HFFc6 (cell line): ENCODE results near the gene CXXC1. TPM values are rescaled to one million over a fixed set of nuclear protein-coding genes. Genes with fewer than 3 reads are reported as not detected.
"Not testable (repeated sequence)": the region's sequence is repeated elsewhere in the genome, so short reads cannot be mapped to it uniquely, and the experiment has no call there.

Source experiments
- DNase-seq: peaks from one replicate; pipeline ENCODE4 v3.0.0-alpha.2; 2018
- H3K27ac Mint-ChIP-seq: 2 replicates; pipeline ENCODE4 v1.8.0; 2020; ENCODE audit warnings: mild to moderate bottlenecking, mixed read lengths
- H3K27me3 Mint-ChIP-seq: 2 replicates; pipeline ENCODE4 v1.8.0; 2021; ENCODE audit warnings: mild to moderate bottlenecking, moderate library complexity, mixed read lengths; ENCODE audit not compliant: insufficient read depth
- H3K36me3 Mint-ChIP-seq: 2 replicates; pipeline ENCODE4 v1.8.0; 2021; ENCODE audit warnings: low read depth, mixed read lengths
- H3K4me1 Mint-ChIP-seq: 2 replicates; pipeline ENCODE4 v1.8.0; 2020; ENCODE audit warnings: low read depth, mixed read lengths
- H3K4me3 Mint-ChIP-seq: 2 replicates; pipeline ENCODE4 v1.8.0; 2020; ENCODE audit warnings: mild to moderate bottlenecking, moderate library complexity, mixed read lengths
- H3K9me3 Mint-ChIP-seq: 2 replicates; pipeline ENCODE4 v1.8.0; 2020; ENCODE audit warnings: mild to moderate bottlenecking, mixed read lengths
- CTCF ChIP-seq: fragments of 200-600 bp; sonication (generic); IDR thresholded peaks from 2 replicates; pipeline ENCODE4 v1.5.0; 2021; ENCODE audit warnings: antibody characterized with exemption, mild to moderate bottlenecking
- total RNA-seq, 6 experiments: library from RNA; stranded (reverse); fragmentation: NEBNext Ultra II Directional; extraction: Animal tissue kit (Norgen Biotek cat#: 25700); gene quantifications; 2 replicates in 1 of 6; 3 replicates in 5 of 6; pipeline ENCODE4 v1.2.3, GENCODE V29; 2021

CXXC1 gene
- total RNA-seq, 6 experiments from 2014 or later, result 37.4 to 53.1 (median 44.4) TPM

GRCh38 chr18:50266248-50266704 lies 21.2 kb downstream of the CXXC1 start, which contains the start of gene CFAP53:
Gene CFAP53 (minus strand): TSS chr18:50266495. CDS start chr18:50266404, 91 bp downstream.
- 0 out of 2 replicates have a peak, but pooled peaks cover 3% of the 10 kb centered on the region for H3K9me3 Mint-ChIP-seq
- peaks cover 2% of the 10 kb centered on the region; the same call in 1 of the 2 replicates for H3K27me3 Mint-ChIP-seq
- peak; percentile 74 for DNase-seq
- H3K36me3 Mint-ChIP-seq, result peaks cover 36% of the 10 kb centered on the region
- TF ChIP-seq CTCF, result no peak
- H3K4me3 Mint-ChIP-seq, result peak within 1 kb of the TSS; percentile 83
- H3K4me1 Mint-ChIP-seq, result peaks cover 18% of the 10 kb centered on the region
- peak within 1 kb of the TSS; percentile 23 for H3K27ac Mint-ChIP-seq

- H3K4me1 Mint-ChIP-seq, result peaks cover 18% of the 10 kb centered on the region
- H3K36me3 Mint-ChIP-seq, result peaks cover 12% of the 10 kb centered on the region
- no peak overlapping the region for H3K27ac Mint-ChIP-seq
- no peaks in the 10 kb centered on the region for H3K9me3 Mint-ChIP-seq
- no peak for DNase-seq
- H3K4me3 Mint-ChIP-seq, result no peak overlapping the region
- no peak for TF ChIP-seq CTCF
- H3K27me3 Mint-ChIP-seq, result peaks cover 2% of the 10 kb centered on the region
These were observed 24.5 kb downstream of the CXXC1 start for GRCh38 chr18:50262977-50263376.

GRCh38 chr18:50250935-50251334 lies 36.6 kb downstream of the CXXC1 start:
- Mint-ChIP-seq H3K4me1 (no peaks in the 10 kb centered on the region), H3K27ac (no peak overlapping the region), H3K36me3 (no peaks in the 10 kb centered on the region), H3K9me3 (no peaks in the 10 kb centered on the region), H3K4me3 (no peak overlapping the region), H3K27me3 (no peaks in the 10 kb centered on the region; the same call in 1 of the 2 replicates)
- TF ChIP-seq CTCF, result no peak
- no peak for DNase-seq

GRCh38 chr18:50249576-50249975 lies 37.9 kb downstream of the CXXC1 start:
- Mint-ChIP-seq H3K4me3 (no peak overlapping the region), H3K4me1 (no peaks in the 10 kb centered on the region), H3K27ac (no peak overlapping the region), H3K27me3 (no peaks in the 10 kb centered on the region; the same call in 1 of the 2 replicates), H3K9me3 (no peaks in the 10 kb centered on the region), H3K36me3 (no peaks in the 10 kb centered on the region)
- no peak for TF ChIP-seq CTCF
- no peak for DNase-seq

GRCh38 chr18:50247561-50247960 lies 39.9 kb downstream of the CXXC1 start:
- no peaks in the 10 kb centered on the region for H3K36me3 Mint-ChIP-seq
- no peak overlapping the region for H3K4me3 Mint-ChIP-seq
- no peak overlapping the region for H3K27ac Mint-ChIP-seq
- no peak for TF ChIP-seq CTCF
- no peak for DNase-seq
- no peaks in the 10 kb centered on the region for H3K4me1 Mint-ChIP-seq
- H3K9me3 Mint-ChIP-seq, result peaks cover under 1% of the 10 kb centered on the region; the same call in 1 of the 2 replicates
- H3K27me3 Mint-ChIP-seq, result peaks cover 4% of the 10 kb centered on the region; the same call in 1 of the 2 replicates

GRCh38 chr18:50241768-50242167 lies 45.7 kb downstream of the CXXC1 start:
- H3K4me3 Mint-ChIP-seq, H3K4me1 Mint-ChIP-seq, H3K36me3 Mint-ChIP-seq, DNase-seq, H3K27ac Mint-ChIP-seq, H3K27me3 Mint-ChIP-seq: not testable (repeated sequence)
- H3K9me3 Mint-ChIP-seq, result peaks cover 28% of the 10 kb centered on the region
